Suppressor macrophage (primary cell): ENCODE measurements around the gene TRPC4.
"Not testable (repeated sequence)": the region's sequence is repeated elsewhere in the genome, so short reads cannot be mapped to it uniquely, and the experiment has no call there.

ENCODE experiments used
- DNase-seq, 4 experiments: peaks; one replicate each; pipeline ENCODE4 v3.0.0-alpha.2; 2020 to 2022

TRPC4 gene

DNA sequence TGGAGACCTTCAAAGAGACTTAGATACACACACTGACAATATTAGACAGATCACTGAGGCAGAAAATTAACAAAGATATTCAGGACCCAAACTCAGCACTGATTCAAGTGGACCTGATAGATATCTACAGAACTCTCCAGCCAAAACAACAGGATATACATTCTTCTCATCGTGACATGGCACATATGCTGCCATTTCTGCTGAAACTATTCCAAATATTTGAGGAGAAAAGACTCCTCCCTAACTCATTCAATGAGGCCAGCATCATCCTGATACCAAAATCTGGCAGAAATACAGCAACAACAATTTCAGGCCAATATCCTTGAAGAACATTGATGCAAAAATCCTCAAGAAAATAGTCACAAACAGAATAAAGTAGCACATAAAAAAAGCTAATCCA is 53.3 kb downstream of the TRPC4 start:
- DNase-seq, result no peak

DNA sequence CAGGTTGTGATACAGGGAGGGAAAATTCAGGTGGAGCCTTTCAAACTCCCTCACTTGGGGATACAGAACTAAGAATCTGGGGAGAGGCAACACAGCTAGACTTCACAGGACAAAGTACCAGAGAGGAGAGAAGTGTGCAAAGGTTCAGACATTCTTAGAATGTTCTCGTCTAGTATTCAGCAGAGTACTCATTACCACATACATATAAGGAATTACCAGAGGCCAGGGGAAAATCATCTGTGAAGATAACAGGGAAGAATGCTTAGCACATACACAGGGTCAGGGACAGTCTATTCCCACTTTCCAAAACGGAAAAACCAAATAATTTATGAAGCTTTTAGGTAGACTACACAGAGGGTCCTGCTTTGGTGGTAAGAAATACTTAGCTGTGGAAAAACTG is 58.1 kb downstream of the TRPC4 start:
- no peak for DNase-seq

DNA sequence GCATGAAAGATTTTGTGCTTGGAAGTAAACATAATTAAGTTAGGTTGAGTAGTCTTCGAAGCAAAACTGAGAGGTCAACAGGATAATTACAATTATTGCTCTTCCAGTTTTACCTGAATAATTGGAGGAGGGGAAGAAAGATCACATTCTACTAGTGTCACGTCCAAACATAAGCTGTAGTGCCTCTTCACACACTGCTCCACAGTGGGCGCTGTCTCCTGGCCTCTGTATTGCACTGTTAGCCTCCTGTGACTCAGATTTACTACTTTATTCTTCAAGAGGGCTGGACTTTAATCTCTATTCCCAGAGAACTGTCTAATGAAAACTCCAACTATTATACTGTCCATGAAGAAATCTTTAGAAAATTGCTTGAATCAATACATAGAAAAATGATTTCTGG is 62.9 kb downstream of the TRPC4 start:
- DNase-seq, result no peak

DNA sequence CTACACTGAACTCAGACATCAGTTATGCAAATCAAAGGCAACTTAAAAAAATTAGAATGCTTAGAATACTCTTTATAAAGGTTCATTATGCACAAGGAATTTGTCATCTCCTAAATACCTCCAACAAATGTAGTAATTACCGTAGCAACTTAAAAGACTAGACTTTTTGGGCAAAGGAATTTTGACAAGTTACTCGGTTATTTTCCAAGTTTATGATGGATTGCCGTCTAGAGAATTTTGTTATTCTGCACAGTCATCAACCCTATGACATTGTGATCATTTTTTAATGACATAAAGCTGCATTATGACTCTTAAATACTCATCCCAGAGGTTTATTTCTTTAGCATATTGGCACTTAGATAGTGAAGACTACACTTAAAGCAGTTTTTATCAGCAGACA is 71.9 kb downstream of the TRPC4 start:
- no peak for DNase-seq

DNA sequence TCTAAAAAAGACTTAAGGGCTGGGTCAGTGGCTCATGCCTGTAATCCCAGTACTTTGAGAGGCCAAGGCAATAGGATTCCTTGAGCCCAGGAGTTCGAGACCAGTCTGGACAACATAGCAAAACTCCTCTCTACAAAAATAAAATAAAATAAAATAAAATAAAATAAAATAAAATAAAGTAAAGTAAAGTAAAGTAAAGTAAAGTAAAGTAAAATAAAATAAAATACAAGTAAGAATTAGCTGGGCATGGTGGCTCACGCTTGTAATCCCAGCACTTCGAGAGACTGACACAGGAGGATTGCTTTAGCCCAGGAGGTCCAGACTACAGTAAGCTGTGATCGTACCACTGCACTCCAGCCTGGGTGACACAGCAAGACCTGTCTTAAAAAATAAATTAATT is 72.8 kb downstream of the TRPC4 start:
- not testable (repeated sequence) for DNase-seq

DNA sequence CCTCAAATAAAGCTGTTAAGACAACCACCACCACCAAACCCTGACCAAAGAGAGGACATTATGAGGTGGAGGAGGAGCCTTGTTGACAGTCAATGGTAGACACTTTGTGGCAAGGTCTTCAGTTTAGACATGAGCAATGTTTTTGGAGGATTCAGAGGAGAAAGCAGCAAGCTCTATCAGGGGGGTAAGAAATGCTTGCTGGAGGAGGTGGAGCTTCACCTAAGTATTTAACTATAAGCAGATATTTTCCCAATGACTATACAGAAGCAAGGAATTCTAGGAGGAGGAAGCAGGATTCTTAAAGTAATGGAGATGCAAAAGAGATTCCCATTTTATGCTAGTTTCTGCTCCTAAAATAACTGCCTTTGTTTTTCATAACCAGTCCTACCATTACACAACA is 74.2 kb downstream of the TRPC4 start:
- no peak for DNase-seq

DNA sequence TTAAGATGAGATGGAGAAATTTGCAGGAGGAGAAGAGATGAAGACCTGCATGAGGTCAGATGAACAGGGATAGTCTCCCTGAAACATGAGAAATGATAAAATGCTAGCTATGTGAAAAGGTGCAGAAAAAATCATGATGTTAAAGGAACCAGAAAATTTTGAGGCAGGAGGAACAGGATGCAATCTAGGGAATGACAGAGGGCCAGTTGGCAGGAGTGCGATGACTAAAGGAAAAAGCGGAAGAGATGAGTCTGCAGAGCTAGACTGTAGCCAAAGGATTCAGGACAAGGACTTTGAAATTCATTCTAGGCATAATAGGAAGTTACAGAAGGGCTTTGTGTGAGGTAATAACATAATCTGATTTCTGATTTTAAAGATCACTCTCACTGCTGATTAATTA is 77.9 kb downstream of the TRPC4 start:
- DNase-seq, result no peak

DNA sequence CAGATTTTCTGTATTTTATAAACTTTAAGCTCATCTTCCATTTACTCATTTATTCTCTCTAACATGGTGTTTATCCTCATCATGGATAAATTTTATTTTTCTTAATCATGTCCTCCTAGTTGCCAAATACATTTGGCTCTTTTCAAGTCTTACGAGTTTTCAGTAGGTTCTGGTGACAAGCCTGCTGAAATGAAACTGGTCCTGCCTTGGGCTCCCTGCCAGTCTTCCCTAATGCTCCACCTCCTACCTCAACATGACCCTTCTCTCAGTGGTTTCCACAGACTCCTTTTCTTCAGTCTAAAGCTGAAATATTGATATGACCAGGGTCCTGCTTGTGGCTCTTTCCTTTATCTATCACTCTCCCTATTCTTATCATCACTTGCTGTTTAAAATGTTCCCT is 81.2 kb downstream of the TRPC4 start:
- no peak for DNase-seq

DNA sequence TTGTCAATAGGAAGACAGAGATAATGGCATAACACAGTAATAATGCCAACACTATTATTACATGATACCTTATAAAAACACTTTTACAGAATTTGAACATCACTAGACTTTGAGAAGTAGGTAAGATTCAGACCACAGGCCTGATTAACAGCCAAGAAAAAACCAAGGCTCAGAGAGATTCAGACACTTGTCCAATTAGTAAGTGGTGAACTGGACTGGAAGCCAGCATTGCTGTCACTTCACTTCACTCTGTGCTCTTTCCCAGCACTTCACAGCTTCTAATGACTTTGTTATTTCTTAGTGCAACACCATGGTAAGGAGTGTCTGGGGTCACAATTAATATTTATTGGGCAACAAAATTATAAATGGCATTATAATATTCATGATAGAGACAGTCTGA is 91.9 kb downstream of the TRPC4 start:
- DNase-seq, result no peak

DNA sequence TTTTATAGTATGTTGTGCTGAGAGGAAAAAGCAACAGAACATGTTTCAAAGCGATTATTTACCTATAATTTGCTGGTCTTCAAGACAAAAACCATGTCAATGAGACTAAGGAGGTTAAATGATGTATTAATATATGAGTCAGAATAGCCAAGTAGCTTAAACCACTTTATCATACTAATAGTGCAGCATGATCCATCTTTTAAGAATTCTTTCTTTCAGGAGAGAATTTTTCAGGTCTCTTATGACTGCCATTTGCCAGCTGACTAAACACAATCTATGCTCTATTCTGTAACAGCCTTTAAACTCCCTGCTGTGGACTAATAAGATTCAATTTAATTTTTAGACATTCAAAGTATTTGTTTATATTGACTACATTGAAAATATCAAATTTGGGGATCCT is 93.7 kb downstream of the TRPC4 start:
- no peak for DNase-seq

DNA sequence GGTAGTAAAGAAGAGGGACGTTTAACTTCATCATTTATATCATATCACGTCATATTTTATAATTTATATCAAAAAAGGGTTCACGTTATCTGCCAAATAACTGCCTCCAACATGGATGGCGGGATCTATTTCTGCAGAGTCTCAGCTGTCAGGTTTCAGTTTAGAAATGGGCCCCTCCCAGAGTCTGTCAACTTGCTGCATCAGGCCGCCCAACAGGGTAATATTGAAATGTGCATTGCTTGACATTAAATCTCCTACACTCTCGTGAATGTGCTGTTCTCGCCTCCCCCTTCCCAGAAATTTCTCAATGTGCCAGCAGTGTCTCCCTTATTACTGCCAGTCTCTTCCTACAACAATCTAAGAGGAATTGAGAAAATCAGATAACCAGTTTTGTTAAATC is 96.9 kb downstream of the TRPC4 start:
- DNase-seq, result no peak

DNA sequence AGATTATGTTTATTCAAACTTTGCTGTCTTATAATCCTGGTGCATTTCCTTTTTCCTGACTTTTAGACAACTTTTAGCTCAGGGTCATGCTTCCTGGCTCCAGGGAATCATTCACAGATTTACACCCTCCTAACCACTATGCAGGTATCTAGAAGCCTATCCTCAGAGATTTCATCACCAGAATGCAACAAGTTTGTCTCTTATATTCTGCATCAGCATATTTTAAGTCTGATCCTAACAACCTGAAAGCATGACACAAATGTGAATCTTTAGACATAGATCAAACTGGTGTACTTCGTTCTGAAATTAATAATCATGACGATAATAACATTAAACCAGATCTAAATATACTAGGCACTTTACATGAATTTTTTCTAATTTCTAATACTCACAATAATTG is 100.0 kb downstream of the TRPC4 start:
- DNase-seq, result no peak

DNA sequence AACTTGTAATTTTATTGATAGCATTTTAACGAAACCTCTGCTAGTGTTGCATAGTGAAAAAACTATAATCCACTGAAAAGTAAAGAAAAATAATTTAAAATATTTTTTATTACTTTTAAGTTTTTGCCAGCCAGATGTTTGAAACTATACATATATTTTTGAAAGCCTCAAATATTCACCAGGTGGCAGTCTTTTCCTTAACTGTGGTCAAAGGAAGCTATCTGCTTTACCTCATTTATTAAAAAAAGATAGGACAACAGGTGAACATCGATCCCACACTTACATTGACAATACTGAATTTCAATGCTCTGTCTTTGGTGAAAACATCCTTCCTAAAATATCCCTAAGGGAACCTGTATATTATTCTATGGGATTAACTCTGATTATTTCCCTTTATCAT is 100.5 kb downstream of the TRPC4 start:
- no peak for DNase-seq

DNA sequence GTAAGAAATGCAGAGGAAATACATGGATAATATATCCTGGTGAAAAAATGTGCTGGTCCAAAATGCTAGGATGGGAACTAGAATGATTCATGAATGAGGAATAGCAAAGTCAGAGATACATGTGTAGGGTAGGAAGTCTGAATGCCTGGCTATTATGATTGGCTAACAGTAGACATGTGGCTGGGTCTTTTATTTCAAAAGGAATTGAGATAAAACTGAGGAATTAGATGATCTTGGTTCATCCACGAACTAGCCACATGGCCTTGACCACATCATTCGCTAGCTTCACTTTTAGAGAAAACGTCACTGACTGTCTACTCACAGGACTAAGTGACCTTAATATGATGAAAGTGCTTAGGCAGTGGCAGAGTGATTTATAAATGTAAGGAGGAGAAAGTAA is 103.1 kb downstream of the TRPC4 start:
- no peak for DNase-seq

DNA sequence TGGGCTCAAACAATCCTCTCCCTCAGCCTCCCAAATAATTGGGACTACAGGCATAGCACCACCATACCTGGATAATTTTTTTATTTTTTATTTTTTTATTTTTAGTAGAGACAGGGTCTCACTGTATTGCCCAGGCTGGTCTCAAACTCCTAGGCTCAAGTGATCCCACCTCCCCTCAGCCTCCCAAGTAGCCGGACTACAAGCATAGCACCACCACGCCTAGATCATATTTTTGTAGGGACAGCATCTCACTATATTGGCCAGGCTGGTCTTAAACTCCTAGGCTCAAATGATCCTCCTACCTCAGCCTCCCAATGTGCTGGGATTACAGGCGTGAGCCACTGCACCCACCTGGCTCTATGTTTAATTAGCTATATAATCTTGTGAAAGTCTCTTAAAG is 114.2 kb downstream of the TRPC4 start:
- DNase-seq, result no peak

DNA sequence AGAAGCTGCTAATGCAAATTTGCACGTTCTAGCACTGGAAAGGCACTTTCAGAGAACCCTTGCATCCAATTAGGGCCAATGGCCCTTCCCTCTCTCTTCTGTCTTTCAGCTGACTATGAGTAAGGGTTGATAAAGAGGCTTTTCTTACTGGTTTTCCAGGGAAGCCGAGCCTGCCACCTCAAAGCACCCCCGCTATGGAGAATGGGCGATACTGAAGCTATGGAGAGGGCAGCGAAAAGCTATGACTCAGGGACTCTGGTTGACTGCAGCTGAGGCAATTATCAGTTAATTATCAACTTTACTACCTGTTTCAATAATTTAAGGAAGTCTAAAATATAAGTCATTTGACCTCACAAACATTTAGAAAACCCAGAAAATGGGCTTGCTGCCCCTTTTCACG is 115.8 kb downstream of the TRPC4 start:
- DNase-seq, result no peak

DNA sequence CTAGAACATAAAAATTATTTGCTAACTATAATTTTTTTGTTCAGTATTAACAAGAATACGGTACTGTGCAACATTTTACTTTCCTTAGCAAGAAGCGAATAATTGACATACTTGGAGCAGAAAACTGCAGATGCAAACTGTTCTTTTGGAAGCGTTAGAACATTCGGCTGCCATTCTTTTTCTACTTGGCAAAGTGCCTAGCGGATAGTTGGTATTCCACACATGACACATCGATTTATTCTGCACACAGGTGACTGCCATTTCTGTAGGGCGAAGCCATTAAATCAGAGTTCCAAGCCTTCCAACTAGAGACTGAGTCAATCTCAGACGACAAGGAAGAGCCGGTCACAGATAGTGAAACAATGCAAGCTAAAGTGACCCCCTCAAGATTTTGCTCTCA is 117.4 kb downstream of the TRPC4 start:
- DNase-seq, result no peak

DNA sequence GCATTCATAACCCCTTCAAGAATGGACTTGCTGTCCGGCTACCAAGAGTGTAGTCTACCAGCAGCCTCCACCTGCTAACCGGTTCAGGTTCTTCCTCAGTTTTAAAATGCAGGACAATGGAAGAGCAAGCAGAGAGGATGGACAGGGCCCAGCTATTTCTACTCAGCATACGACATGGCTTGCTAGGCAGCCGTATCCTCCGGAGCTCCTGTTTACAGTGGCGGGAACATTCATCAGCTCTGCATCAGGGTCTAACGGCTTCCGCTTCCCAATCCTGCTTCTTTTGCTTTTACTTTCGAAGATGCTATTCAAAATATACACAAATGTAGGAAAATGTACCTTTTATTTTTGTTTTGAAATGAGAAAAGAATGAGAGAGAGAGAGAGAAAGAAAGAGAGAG is 118.5 kb downstream of the TRPC4 start:
- no peak for DNase-seq

DNA sequence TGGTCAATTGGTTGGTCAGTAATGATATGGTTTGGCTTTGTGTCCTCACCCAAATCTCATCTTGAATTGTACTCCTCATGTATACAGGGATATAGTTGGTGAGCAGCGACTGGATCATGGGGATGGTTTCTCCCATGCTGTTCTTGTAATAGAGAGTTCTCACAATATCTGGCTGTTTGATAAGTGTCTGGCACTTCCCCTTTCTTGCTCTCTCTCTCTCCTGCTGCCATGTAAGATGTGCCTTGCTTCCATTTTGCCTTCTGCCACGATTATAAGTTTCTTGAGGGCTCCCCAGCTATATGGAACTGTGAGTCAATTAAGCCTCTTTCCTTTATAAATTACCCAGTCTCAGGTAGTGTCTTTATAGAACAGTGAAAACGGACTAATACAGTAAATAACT is 120.7 kb downstream of the TRPC4 start:
- DNase-seq, result no peak

DNA sequence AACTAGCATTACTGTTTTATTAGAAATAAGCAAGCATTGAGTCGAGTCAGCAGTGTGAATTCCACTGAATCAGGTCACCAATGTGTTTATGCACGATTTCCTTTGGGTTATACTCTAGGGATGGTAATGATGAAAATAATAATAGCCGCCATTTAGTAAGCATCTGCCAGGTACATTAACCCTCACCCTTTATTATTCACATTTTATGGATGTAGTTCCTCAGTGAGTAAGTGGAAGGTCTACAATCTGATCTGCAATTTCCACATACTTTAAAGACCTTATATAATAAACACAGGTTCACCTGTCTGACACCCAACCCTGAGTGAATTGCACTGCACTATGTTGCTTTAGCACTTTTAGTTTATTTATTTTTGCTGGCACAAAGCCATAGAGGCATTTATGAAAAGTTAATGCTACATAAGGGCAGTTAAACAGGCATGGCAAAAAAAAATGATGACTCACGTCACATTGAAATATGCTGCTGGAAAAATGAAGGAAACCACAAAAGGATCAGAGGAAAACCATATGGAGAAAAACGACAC is 122.4 kb downstream of the TRPC4 start:
- DNase-seq, result no peak

DNA sequence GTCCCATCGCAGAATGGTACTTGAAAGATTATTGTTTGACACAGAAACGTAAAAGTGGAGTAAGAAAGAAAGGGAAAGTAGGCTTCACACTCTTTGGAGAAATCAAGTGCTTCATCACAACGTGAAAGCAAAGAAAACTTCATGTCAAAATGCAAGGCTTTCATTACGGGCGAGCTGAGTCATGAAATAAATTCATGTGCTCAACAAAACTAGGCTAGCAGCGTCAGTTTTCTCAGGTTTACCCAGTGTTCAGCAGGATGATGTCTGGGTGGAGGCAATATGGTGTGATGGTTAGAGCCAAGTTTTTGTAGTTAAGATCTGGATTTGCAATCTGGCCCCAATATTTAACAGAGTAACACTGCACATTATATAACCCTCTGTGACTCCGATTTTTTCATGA is 128.0 kb downstream of the TRPC4 start:
- no peak for DNase-seq

DNA sequence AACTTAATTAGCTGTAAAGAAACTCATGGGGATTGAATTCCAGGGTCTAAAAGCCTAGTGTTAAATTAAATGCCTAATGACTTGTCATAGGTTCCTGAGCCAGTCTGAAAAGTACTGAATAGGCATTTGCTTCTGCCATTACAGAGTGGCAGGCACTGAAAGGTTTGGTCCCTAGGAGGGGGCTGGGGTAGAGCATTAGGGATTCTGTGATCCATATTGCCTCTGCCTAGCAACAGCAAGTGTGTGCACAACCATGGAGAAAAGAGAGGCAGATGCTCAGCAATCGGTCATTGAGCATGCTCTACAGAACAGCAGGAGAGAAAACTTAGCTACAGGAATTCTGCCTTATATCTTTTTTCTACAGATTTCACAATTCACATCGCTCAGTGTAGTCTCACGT is 133.5 kb downstream of the TRPC4 start:
- DNase-seq, result no peak

DNA sequence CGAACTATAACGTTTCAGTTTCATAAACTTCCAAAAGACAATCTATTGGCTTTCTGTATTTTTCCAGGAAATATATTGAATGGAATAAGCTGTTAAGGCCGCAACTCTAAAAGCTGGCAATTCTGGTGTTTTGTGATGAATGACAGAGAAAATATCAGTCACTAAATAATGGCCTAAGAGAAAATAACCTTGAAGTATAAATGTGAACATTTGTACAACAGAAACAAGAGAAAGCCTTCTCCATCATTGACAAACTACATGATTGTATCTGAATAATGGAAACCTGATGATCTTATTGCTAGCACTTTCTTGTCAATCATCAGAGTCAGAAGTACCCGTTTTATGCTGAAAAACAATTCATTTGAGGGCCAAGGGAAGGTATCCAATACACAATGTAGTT is 134.3 kb downstream of the TRPC4 start:
- DNase-seq, result no peak

DNA sequence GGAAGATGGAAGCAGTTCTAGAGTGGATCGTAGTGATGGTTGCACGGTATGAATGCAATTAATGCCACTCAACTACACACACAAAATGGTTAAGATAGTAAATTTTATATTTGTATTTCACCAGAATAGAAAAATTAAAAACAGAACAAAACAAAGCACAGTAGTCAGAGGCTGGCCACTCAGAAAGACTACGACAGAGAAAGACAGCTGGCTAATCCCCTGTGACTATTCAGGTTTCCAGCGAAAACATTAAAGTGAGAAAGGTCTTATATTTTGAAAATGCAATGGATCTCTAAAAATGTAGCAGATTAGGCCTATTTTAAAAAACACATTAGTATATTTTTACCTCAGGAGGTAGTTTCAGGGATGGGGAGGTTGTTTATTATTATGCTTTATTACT is 139.7 kb downstream of the TRPC4 start:
- DNase-seq, result no peak

DNA sequence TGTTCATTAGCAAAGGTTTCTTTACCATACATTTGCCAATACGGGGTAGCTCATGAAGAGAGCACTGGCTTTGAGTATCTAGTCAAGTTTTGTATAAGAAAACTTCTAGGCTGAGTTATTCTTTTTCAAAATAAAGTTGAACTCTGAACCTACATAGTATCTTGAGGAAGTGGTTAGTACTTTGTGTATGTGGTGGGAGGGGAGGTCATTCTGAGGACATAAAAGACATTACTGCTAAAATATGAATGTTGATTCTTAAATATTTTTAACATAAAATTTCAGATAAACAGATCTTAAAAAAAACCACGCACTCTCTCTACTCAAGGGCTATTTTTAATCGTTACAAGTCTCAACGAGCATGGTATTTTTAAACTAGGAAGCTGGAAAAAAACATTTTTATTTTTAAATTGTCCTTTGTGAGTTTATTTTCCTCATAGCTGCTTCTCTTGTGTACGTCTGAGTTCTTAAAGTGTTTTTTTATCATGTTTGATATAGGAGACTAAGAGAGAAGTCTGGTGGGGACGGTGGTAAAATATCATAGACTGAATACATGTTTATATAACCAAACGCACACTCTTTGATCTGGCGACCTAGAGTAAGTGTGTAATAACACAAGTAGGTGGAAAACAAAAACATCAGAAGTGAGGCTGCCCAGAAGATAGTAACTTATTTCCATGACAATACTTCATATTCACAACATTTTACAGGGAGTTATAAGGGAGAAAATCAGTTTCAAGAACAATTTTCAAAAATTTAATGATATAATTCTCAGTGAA is 153.0 kb downstream of the TRPC4 start:
- no peak for DNase-seq
